ENCODE results near the gene ADAD1.
"Not testable (repeated sequence)": the region's sequence is repeated elsewhere in the genome, so short reads cannot be mapped to it uniquely, and the experiment has no call there.

ADAD1 gene

GRCh38 chr4:122378711-122379110 is at the start of gene ADAD1:
TSS of gene ADAD1 (plus strand) at chr4:122379011. CDS start at chr4:122380070, 1,059 bp downstream.
- DNase-seq = no peak

DNA sequence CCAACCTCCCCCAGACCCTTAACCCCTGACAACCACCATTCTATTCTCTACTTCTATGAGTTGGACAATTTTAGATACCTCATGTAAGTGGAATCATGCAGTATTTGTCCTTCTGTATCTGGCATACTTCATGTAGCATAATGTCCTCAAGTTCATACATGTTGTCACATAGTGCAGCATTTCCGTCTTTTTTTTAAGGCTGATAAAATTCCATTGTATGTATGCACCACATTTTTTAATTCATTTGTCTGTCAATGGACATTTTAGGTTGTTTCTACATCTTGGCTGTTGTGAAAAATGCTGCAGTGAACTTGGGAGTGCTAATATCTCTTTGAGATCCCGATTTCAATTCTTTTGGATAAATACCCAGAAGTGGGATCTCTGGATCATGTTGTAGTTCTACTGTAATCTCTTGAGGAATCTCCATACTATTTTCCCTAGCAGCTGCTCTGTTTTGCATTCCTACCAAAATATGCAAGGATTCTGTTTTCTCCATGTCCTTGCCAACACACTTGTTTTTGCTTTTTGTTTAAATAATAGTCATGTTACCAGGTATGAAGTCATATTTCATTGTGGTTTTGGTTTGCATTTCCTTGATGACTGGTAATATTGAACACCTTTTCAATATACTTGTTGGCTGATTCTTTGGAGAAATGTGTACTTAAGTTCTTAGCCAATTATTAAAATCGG is 48.8 kb upstream of the ADAD1 start:
- DNase-seq = peak; percentile 29

DNA sequence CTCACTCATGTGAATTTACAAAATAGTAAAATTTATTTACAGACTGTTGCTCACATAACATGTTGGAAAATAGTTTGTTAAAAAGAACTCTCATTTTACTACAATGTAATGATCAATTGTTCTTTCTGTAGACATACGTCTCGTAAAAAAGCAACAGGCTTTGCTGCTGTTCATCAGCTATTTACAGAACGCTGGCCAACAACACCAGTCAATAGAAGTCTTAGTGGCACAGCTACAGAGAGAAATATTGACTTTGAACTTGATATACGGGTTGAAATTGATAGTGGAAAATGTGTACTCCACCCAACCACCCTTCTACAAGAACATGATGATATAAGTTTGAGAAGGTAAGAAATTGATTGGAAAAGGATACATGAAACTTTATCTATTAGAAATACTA is 47.6 kb upstream of the ADAD1 start:
- DNase-seq = peak; percentile 6

- DNase-seq = no peak
Measured at GRCh38 chr4:122334828-122335227, 44.0 kb upstream of the ADAD1 start.

DNA sequence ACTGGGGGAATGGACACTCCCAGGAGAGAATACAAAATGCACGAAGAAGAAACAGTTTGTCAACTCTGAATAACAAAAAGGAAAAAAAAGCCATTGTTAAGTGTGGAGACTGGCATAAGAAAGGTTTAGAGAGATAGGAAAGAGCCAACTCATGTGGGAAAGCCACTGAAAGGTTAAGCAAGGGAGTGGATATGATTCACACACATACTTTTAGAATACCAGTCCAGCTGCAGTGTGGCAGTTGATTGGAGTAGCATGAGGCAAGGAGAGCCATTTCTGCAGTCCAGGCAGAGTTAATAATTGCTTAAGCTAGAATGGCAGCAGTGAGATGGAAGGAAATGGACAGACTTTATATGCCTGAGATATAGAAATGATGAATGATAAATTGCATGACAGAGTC is 36.9 kb upstream of the ADAD1 start:
- no peak for DNase-seq

- no peak for DNase-seq
Measured at GRCh38 chr4:122346036-122346435, 32.8 kb upstream of the ADAD1 start.

DNA sequence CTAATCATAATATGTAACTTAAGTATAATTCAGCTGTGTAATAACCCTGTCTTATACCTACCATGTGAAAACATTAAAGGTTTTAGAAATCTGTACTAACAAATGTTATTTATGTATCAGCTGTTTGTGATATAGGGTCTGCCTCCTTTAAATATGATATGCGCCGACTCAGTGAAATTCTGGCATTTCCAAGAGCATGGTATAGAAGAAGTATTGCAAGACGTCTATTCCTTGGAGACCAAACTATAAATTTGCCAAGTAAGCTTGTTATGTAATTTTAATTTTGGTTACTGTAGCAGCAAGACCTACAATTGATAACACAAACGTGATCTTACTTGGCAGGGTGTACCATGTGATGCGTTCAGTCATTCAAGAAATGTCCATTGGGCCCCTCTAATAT is 32.3 kb upstream of the ADAD1 start:
- no peak for DNase-seq

DNA sequence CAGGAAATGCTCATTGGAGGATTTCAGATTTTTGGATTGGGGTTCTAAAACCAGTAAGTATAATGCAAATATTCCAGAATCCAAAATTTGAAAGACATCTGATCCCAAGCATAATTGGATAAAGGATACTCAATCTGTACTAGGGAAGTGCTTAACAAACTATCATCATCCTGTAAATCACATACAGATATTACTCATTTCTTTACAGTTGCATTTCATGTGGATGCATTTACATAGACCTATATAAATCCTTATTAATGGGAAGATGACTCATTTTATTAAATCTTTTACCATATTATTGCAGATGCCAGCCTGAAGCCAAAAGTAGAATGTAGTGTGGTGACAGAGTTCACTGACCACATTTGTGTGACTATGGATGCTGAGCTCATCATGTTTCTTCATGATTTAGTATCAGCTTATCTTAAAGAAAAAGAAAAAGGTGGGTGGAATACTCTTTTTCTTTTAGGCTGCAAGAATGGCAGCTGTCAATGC is 22.4 kb upstream of the ADAD1 start:
- no peak for DNase-seq

- no peak for DNase-seq
Measured at GRCh38 chr4:122360754-122361153, 18.1 kb upstream of the ADAD1 start.

- DNase-seq = no peak
Measured at GRCh38 chr4:122364700-122365404, 14.0 kb upstream of the ADAD1 start.

- DNase-seq = not testable (repeated sequence)
Measured at GRCh38 chr4:122368786-122369185, 10.0 kb upstream of the ADAD1 start.

DNA sequence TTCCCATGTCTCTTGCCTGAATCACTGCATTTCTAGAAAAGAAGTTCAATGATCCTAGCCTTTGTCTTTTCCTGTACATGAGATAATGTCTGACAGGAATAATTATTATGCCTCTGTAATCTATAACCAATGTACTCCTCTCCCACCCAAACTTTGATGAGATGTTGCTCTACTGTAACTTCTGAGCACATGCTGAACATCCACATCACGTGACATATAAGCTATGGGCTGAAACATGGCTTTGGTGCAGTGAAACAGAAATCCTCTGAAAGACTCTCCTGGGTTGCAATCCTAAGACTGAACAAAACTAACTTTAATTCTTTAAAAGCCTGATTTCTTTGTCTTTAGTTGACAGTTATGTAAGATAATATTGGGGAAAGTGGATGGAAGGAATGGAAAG is 1.5 kb upstream of the ADAD1 start:
- DNase-seq = no peak

- no peak for DNase-seq
Measured at GRCh38 chr4:122379239-122379638, 428 bp downstream of the ADAD1 start.

GRCh38 chr4:122383341-122383740 is 4.5 kb downstream of the ADAD1 start:
- DNase-seq = no peak

GRCh38 chr4:122384245-122384644 is 5.4 kb downstream of the ADAD1 start:
- DNase-seq = no peak

GRCh38 chr4:122393276-122393675 is 14.5 kb downstream of the ADAD1 start:
- no peak for DNase-seq

- no peak for DNase-seq
Measured at GRCh38 chr4:122403861-122404260, 25.1 kb downstream of the ADAD1 start.

- no peak for DNase-seq
Measured at GRCh38 chr4:122412547-122412946, 33.7 kb downstream of the ADAD1 start.

GRCh38 chr4:122423246-122423645 is 44.4 kb downstream of the ADAD1 start:
- DNase-seq = no peak

GRCh38 chr4:122431351-122431750 is 52.5 kb downstream of the ADAD1 start:
- no peak for DNase-seq

- DNase-seq = no peak
Measured at GRCh38 chr4:122434285-122434684, 55.5 kb downstream of the ADAD1 start.

GRCh38 chr4:122450847-122451246 is 72.0 kb downstream of the ADAD1 start:
- no peak for DNase-seq

GRCh38 chr4:122453384-122453995 is 74.7 kb downstream of the ADAD1 start:
- no peak for DNase-seq
